Measurements from ENCODE around the gene EPHB2. TPM values are rescaled to one million over a fixed set of nuclear protein-coding genes. Genes with fewer than 3 reads are reported as not detected.

EPHB2 gene
- total and polyA plus RNA-seq, 2 donors (not counting 3 experiments of a cell fraction or from before 2014, with no cell fraction given) = 50.8 to 69.1 TPM

GRCh38 chr1:22800629-22801028, 90.0 kb downstream of the EPHB2 start:
- Histone ChIP-seq H3K27me3 (ENCODE audit: control insufficient read depth in 2 of 2, insufficient read depth in 2 of 2, low read length in 2 of 2) (no peaks in the 10 kb centered on the region), H3K4me2 (ENCODE audit: insufficient read depth, low read length) (no peak overlapping the region), H3K27ac (ENCODE audit: insufficient read depth, low read depth, low read length) (no peak overlapping the region), H3K4me3 (replicated peaks in 1 of 3; ENCODE audit: insufficient read depth in 1 of 3, low read depth in 1 of 3, low read length in 3 of 3) (no peak overlapping the region), H3K79me2 (ENCODE audit: control insufficient read depth, insufficient read depth, low read length) (no peaks in the 10 kb centered on the region), H3K9me1 (replicated peaks; ENCODE audit: control insufficient read depth, extremely low read depth, insufficient read depth, low read length) (no peaks in the 10 kb centered on the region), H2AFZ (ENCODE audit: low read depth, low read length) (no peak overlapping the region), H3K36me3 (ENCODE audit: control insufficient read depth in 2 of 2, extremely low read depth in 1 of 2, insufficient read depth in 2 of 2, low read length in 2 of 2) (no peaks in the 10 kb centered on the region), H4K20me1 (replicated peaks; ENCODE audit: control insufficient read depth, extremely low read depth, insufficient read depth, low read length) (no peaks in the 10 kb centered on the region), H3K4me1 (ENCODE audit: control insufficient read depth, extremely low read depth, insufficient read depth, low read length) (peaks cover 4% of the 10 kb centered on the region), H3K9ac (replicated peaks; ENCODE audit: extremely low read depth, insufficient read depth, low read length) (no peak overlapping the region), H3K9me3 (replicated peaks; ENCODE audit: control insufficient read depth, insufficient read depth, low read length) (no peaks in the 10 kb centered on the region)
- TF ChIP-seq JUN (IDR thresholded peaks at IDR 0.05; ENCODE audit: borderline replicate concordance, insufficient read depth, insufficient read length, low read depth) (no peak), MAX (IDR thresholded peaks at IDR 0.05; ENCODE audit: insufficient read depth, insufficient read length) (no peak), POLR2AphosphoS5 (IDR thresholded peaks at IDR 0.05; ENCODE audit: insufficient read depth, low read depth, low read length) (no peak), EZH2 (IDR thresholded peaks at IDR 0.05; ENCODE audit: borderline replicate concordance, low read depth, low read length, severe bottlenecking) (no peak), FOS (IDR thresholded peaks at IDR 0.05; ENCODE audit: borderline replicate concordance, insufficient read depth, low read length) (no peak), GATA2 (IDR thresholded peaks at IDR 0.05; ENCODE audit: insufficient read depth, insufficient read length, low read depth, low read length) (no peak), MYC (IDR thresholded peaks at IDR 0.05; ENCODE audit: low read depth, low read length) (no peak), POLR2A (IDR thresholded peaks at IDR 0.05; ENCODE audit: low read depth, low read length) (no peak)
- TF ChIP-seq, protein P1, sequence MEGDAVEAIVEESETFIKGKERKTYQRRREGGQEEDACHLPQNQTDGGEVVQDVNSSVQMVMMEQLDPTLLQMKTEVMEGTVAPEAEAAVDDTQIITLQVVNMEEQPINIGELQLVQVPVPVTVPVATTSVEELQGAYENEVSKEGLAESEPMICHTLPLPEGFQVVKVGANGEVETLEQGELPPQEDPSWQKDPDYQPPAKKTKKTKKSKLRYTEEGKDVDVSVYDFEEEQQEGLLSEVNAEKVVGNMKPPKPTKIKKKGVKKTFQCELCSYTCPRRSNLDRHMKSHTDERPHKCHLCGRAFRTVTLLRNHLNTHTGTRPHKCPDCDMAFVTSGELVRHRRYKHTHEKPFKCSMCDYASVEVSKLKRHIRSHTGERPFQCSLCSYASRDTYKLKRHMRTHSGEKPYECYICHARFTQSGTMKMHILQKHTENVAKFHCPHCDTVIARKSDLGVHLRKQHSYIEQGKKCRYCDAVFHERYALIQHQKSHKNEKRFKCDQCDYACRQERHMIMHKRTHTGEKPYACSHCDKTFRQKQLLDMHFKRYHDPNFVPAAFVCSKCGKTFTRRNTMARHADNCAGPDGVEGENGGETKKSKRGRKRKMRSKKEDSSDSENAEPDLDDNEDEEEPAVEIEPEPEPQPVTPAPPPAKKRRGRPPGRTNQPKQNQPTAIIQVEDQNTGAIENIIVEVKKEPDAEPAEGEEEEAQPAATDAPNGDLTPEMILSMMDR (IDR thresholded peaks at IDR 0.05; ENCODE audit: extremely low read depth in 1 of 2, insufficient read depth in 1 of 2, low read depth in 1 of 2, low read length in 2 of 2) = no peak
- dilution Hi-C loops (cut with MboI; ENCODE audit: extremely low pct_ligation_motif_present, low sequenced_read_pairs) = no loop called here
- no peak for FAIRE-seq
- BruUV-seq (replicated peaks) = no TSS peak
- intact Hi-C loops (cut with micrococcal nuclease) = no loop called here
- DNase-seq (ENCODE audit: low read depth, low spot score) = no peak
- ChIA-PET POLR2A (no interaction called here), CTCF (no interaction called here)
